ENCODE measurements around the gene DAPP1.

The DAPP1 gene

DNA sequence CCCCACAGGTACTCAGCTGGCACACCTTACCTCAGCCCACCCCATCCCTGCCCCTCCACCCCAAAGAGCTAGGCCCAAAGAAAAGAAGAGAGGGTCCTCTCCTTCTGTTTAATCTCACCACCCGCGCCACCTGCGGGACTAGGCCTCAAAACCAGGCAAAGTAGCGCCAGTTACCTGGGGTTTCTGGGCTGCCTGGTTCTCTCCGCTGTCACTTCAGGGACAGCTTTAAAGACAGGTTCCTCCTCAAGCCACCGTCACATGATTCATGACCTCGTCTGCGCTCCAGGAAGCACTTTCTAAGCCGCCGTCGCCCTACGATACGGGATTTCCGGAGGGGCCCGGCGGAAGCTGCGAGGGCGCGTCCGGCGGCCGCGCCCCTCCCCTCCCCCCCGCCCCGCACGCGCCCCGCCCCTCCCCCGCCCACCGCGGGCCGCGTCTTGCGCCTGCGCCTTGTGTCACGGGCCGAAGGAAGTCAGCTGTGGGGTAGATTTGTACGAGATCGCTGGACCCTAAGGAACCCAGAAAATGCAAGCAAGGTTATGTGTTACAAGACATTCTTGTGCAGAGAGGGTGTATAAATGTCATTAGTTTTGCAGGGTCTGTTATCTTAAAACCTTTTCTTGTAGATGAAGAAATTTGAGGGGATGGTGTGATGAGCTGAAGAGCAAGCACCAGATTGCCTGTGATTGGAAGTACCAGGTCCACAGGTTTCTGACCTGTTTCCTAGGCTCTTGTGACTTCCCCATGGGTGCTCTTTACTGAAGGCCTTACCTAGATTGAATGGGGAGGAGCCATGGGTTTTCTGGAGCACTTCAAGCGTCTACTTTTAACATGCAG is 77.8 kb downstream of the DAPP1 start, which contains the start of gene LAMTOR3:
Gene LAMTOR3, minus strand, starts transcription at position 267 of the 837 bp plus-strand sequence. CDS start 464 bp downstream, outside the sequence.
- in situ Hi-C loops (cut with HindIII; ENCODE audit: low sequenced_read_pairs) = no loop called here

DNA sequence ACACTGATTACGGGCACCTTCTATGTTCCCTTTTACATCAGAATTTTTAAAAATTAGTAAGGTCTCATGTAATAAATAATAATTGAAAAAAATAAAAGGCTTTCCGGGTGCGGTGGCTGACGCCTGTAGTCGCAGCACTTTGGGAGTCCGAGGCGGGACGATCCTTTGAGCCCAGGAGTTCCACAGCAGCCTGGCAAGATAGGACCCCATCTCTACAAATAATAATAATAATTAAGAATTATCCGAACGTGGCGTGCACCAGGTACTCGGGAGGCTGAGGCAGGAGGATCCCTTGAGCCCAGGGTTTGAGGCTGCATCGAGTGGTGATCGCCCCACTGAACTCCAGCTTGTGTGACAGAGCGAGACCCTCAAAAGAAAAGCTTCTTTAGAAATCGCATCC is 78.4 kb downstream of the DAPP1 start:
- in situ Hi-C loops (cut with HindIII; ENCODE audit: low sequenced_read_pairs) = no loop called here

- in situ Hi-C loops (cut with HindIII; ENCODE audit: low sequenced_read_pairs) = no loop called here
Measured at GRCh38 chr4:99915449-99915848, 98.8 kb downstream of the DAPP1 start.

DNA sequence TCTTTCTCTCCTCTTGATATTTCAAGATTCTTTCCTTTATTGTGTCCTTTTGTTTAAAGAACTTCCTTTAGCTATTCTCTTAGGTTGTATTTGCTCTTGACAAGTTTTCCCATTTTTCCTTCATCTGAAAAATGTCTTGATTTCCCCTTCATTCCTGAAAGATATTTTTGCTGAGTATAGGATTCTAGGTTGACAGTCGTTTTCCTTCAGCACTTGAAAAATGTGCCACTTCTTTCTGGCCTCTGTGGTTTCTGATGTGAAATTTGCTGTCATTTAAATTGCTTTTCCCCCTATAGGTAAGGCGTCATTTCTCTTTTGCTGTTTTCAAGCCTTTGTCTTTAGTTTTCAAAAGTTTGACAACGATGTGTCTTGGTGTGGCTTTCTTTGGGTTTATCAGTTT is 100.9 kb downstream of the DAPP1 start:
- in situ Hi-C loops (cut with HindIII; ENCODE audit: low sequenced_read_pairs) = no loop called here

GRCh38 chr4:99918656-99919055 is 102.0 kb downstream of the DAPP1 start:
- in situ Hi-C loops (cut with HindIII; ENCODE audit: low sequenced_read_pairs) = no loop called here
